SK-N-SH treated with all-trans-retinoic acid at 6 μM for 48 hours (cell line): ENCODE data around the gene TCEA2.
"Not testable (repeated sequence)": the region's sequence is repeated elsewhere in the genome, so short reads cannot be mapped to it uniquely, and the experiment has no call there.

ENCODE experiments used
- ATAC-seq: fragments of 200-7000 bp; cut with Tn5 transposase; 3 replicates; pipeline ENCODE4 v1.9.1; 2020; ENCODE audit warnings: mild to moderate bottlenecking, moderate library complexity
- BACH2 ChIP-seq: fragments of 250-450 bp; sonication (Bioruptor Pico); IDR thresholded peaks from 2 replicates; pipeline ENCODE4 v1.9.0; 2021; ENCODE audit warnings: mild to moderate bottlenecking, borderline replicate concordance
- CREB5 ChIP-seq: fragments of 250-450 bp; sonication (Bioruptor Pico); IDR thresholded peaks from 2 replicates; pipeline ENCODE4 v1.5.1; 2020; ENCODE audit warnings: low read depth, mild to moderate bottlenecking, moderate library complexity
- CSDC2 ChIP-seq: fragments of 250-450 bp; sonication (Bioruptor Pico); IDR thresholded peaks from 2 replicates; pipeline ENCODE4 v1.5.0; 2020; ENCODE audit warnings: mild to moderate bottlenecking, moderate library complexity
- CSRNP3 ChIP-seq: fragments of 250-450 bp; sonication (Bioruptor Pico); IDR thresholded peaks from 2 replicates; pipeline ENCODE4 v1.5.1; 2021; ENCODE audit warnings: mild to moderate bottlenecking, moderate library complexity
- ESRRG ChIP-seq: fragments of 250-450 bp; sonication (Bioruptor Pico); IDR thresholded peaks from 2 replicates; pipeline ENCODE4 v1.6.1; 2021; ENCODE audit warnings: mild to moderate bottlenecking
- GLIS3 ChIP-seq: fragments of 250-450 bp; sonication (Bioruptor Pico); IDR thresholded peaks from 2 replicates; pipeline ENCODE4 v1.5.0; 2020; ENCODE audit warnings: mild to moderate bottlenecking, moderate library complexity
- ISL1 ChIP-seq: fragments of 250-450 bp; sonication (Bioruptor Pico); IDR thresholded peaks from 2 replicates; pipeline ENCODE4 v2.1.2; 2022; ENCODE audit warnings: mild to moderate bottlenecking, moderate library complexity
- OSR1 ChIP-seq: fragments of 250-450 bp; sonication (Bioruptor Pico); IDR thresholded peaks from 2 replicates; pipeline ENCODE4 v1.8.0; 2022; ENCODE audit warnings: moderate library complexity, mild to moderate bottlenecking, inconsistent platforms
- PATZ1 ChIP-seq: fragments of 250-450 bp; sonication (Bioruptor Pico); IDR thresholded peaks from 2 replicates; pipeline ENCODE4 v1.8.0; 2020; ENCODE audit warnings: mild to moderate bottlenecking, moderate library complexity, borderline replicate concordance
- POU6F1 ChIP-seq: fragments of 250-450 bp; sonication (Bioruptor Pico); IDR thresholded peaks from 2 replicates; pipeline ENCODE4 v1.8.0; 2021; ENCODE audit warnings: low read depth, mild to moderate bottlenecking, moderate library complexity, borderline replicate concordance
- PPARA ChIP-seq: fragments of 250-450 bp; sonication (Bioruptor Pico); IDR thresholded peaks from 2 replicates; pipeline ENCODE4 v1.5.0; 2020; ENCODE audit warnings: mild to moderate bottlenecking, borderline replicate concordance
- RARB ChIP-seq: fragments of 250-450 bp; sonication (Bioruptor Pico); IDR thresholded peaks from 2 replicates; pipeline ENCODE4 v1.8.0; 2021; ENCODE audit warnings: mild to moderate bottlenecking, moderate library complexity
- SNAI2 ChIP-seq: fragments of 250-450 bp; sonication (Bioruptor Pico); IDR thresholded peaks from 2 replicates; pipeline ENCODE4 v1.5.0; 2020; ENCODE audit warnings: mild to moderate bottlenecking, moderate library complexity
- TCF4 ChIP-seq: fragments of 250-450 bp; sonication (Bioruptor Pico); IDR thresholded peaks from 2 replicates; pipeline ENCODE4 v1.8.0; 2021; ENCODE audit warnings: mild to moderate bottlenecking, moderate library complexity, borderline replicate concordance
- TOX ChIP-seq: fragments of 250-450 bp; sonication (Bioruptor Pico); IDR thresholded peaks from 2 replicates; pipeline ENCODE4 v1.8.0; 2021; ENCODE audit warnings: mild to moderate bottlenecking, moderate library complexity, borderline replicate concordance
- TSHZ2 ChIP-seq: fragments of 250-450 bp; sonication (Bioruptor Pico); IDR thresholded peaks from 2 replicates; pipeline ENCODE4 v1.5.0; 2020; ENCODE audit warnings: mild to moderate bottlenecking, moderate library complexity
- ZC3H10 ChIP-seq: fragments of 250-450 bp; sonication (Bioruptor Pico); IDR thresholded peaks from 2 replicates; pipeline ENCODE4 v1.5.1; 2021; ENCODE audit warnings: mild to moderate bottlenecking, moderate library complexity
- ZFP3 ChIP-seq: fragments of 250-450 bp; sonication (Bioruptor Pico); IDR thresholded peaks from 2 replicates; pipeline ENCODE4 v1.5.0; 2020; ENCODE audit warnings: mild to moderate bottlenecking, moderate library complexity
- ZFP30 ChIP-seq: fragments of 450-650 bp; formaldehyde crosslinking; IDR thresholded peaks from 2 replicates; pipeline ENCODE4 v1.5.0; 2022; ENCODE audit warnings: mild to moderate bottlenecking, moderate library complexity
- ZNF565 ChIP-seq: fragments of 450-650 bp; formaldehyde crosslinking; conservative IDR thresholded peaks from 2 replicates; pipeline ENCODE4 v1.5.0; 2020; ENCODE audit warnings: low read depth, mild to moderate bottlenecking, moderate library complexity
- ZNF70 ChIP-seq: fragments of 450-650 bp; formaldehyde crosslinking; IDR thresholded peaks from 2 replicates; pipeline ENCODE4 v1.5.0; 2020; ENCODE audit warnings: mild to moderate bottlenecking, moderate library complexity
- ZNF8 ChIP-seq: fragments of 450-650 bp; formaldehyde crosslinking; IDR thresholded peaks from 2 replicates; pipeline ENCODE4 v1.5.0; 2020; ENCODE audit warnings: mild to moderate bottlenecking, moderate library complexity

The TCEA2 gene

GRCh38 chr20:64084685-64085152, 21.7 kb downstream of the TCEA2 start:
- no peak for ATAC-seq
- TF ChIP-seq PPARA: no peak
- TF ChIP-seq OSR1 (CRISPR knock-in tag): no peak
- TF ChIP-seq ZNF8: no peak
- no peak for TF ChIP-seq RARB (CRISPR knock-in tag)
- no peak for TF ChIP-seq BACH2
- TF ChIP-seq SNAI2: no peak
- no peak for TF ChIP-seq PATZ1 (CRISPR knock-in tag)
- no peak for TF ChIP-seq CSDC2
- TF ChIP-seq ZFP30: no peak
- TF ChIP-seq TSHZ2: no peak
- TF ChIP-seq ZC3H10: no peak
- TF ChIP-seq GLIS3 (CRISPR knock-in tag): no peak
- TF ChIP-seq ZFP3 (CRISPR knock-in tag): no peak
- TF ChIP-seq ESRRG (CRISPR knock-in tag): no peak
- no peak for TF ChIP-seq ISL1 (CRISPR knock-in tag)
- no peak for TF ChIP-seq TOX
- TF ChIP-seq CREB5 (CRISPR knock-in tag): no peak
- TF ChIP-seq TCF4 (CRISPR knock-in tag): no peak

- no peak for ATAC-seq
- TF ChIP-seq CREB5 (CRISPR knock-in tag): no peak
- TF ChIP-seq ZFP30: no peak
- TF ChIP-seq SNAI2: no peak
- no peak for TF ChIP-seq RARB (CRISPR knock-in tag)
- no peak for TF ChIP-seq ZNF8
- no peak for TF ChIP-seq OSR1 (CRISPR knock-in tag)
- no peak for TF ChIP-seq ZFP3 (CRISPR knock-in tag)
- no peak for TF ChIP-seq TCF4 (CRISPR knock-in tag)
- no peak for TF ChIP-seq GLIS3 (CRISPR knock-in tag)
- no peak for TF ChIP-seq ZC3H10
- no peak for TF ChIP-seq PPARA
- TF ChIP-seq TSHZ2: no peak
- TF ChIP-seq CSRNP3 (CRISPR knock-in tag): no peak
- TF ChIP-seq ZNF70 (CRISPR knock-in tag): no peak
- no peak for TF ChIP-seq PATZ1 (CRISPR knock-in tag)
- TF ChIP-seq ZNF565 (CRISPR knock-in tag): no peak
- TF ChIP-seq POU6F1 (CRISPR knock-in tag): no peak
- TF ChIP-seq CSDC2: no peak
Measured at GRCh38 chr20:64086801-64087200, 23.8 kb downstream of the TCEA2 start.

- ATAC-seq: not testable (repeated sequence)
Measured at GRCh38 chr20:64087226-64087825, 24.3 kb downstream of the TCEA2 start.

GRCh38 chr20:64088586-64088985, 25.6 kb downstream of the TCEA2 start:
- ATAC-seq: not testable (repeated sequence)
